ENCODE measurements around the gene TGM6.

DNA sequence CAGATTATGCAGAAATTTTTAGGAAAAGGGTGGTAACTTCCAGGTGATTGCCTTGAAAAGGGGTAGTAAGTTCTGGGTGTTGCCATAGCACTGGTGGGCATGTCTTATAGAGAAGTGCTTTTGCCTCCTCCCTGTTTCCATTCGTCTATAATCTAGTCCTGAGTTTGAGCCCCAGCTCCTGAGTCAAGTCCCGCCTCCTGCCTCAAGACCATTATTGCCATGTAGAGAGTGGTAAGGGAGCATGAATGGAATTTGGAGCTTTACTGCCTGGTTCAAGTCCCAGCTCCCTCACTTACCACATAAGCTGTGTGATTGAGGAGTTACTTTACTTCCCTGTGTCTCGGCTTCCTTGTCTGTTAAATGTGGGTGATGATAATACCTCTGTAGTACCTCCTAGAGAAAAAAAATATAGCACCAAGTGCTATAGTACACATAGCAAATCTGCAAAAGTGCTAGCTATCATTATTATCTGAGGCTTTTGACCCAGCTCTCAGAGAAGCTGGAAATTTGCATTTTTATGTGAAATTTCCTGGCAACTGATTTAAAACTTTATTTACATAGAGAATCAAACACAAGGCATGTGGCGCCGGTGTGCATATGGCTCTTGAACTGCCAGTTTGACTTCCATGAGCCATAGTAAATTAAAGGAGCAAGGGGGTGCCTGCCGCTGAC, 36.0 kb downstream of the TGM6 start:
- TF ChIP-seq, protein P1, sequence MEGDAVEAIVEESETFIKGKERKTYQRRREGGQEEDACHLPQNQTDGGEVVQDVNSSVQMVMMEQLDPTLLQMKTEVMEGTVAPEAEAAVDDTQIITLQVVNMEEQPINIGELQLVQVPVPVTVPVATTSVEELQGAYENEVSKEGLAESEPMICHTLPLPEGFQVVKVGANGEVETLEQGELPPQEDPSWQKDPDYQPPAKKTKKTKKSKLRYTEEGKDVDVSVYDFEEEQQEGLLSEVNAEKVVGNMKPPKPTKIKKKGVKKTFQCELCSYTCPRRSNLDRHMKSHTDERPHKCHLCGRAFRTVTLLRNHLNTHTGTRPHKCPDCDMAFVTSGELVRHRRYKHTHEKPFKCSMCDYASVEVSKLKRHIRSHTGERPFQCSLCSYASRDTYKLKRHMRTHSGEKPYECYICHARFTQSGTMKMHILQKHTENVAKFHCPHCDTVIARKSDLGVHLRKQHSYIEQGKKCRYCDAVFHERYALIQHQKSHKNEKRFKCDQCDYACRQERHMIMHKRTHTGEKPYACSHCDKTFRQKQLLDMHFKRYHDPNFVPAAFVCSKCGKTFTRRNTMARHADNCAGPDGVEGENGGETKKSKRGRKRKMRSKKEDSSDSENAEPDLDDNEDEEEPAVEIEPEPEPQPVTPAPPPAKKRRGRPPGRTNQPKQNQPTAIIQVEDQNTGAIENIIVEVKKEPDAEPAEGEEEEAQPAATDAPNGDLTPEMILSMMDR (conservative IDR thresholded peaks at IDR 0.05; ENCODE audit: low read length): no peak
- no peak for TF ChIP-seq EZH2phosphoT487 (IDR thresholded peaks at IDR 0.05; ENCODE audit: borderline replicate concordance)

Data from Loucy (cell line).